IMR-90 (cell line): Measurements from ENCODE around the gene NT5C1B. TPM values are rescaled to one million over a fixed set of nuclear protein-coding genes. Genes with fewer than 3 reads are reported as not detected.

ENCODE experiments used
- ATAC-seq: fragments of 200-7000 bp; cut with Tn5 transposase; 2 replicates; pipeline ENCODE4 v1.9.1; 2020; ENCODE audit warnings: low read depth, mild to moderate bottlenecking, moderate library complexity
- BruUV-seq: library from RNA; stranded (reverse); fragments of 400-500 nt; replicated peaks from 2 replicates; lab custom pipeline; 2021; lab: Mats Ljungman, UMichigan
- CTCF ChIA-PET: fragments of 300-600 bp; formaldehyde crosslinking; extraction: SDS; loops from one replicate; lab custom pipeline; 2021; ENCODE audit warnings: antibody characterized with exemption; lab: Yijun Ruan, JAX
- POLR2A ChIA-PET: fragments of 300-600 bp; sonication (Branson Sonifier 250); formaldehyde crosslinking; loops from one replicate; lab custom pipeline; 2022; ENCODE audit warnings: antibody characterized with exemption; ENCODE audit not compliant: unreplicated experiment; lab: Charles Lee
- DNase-seq: peaks from one replicate; pipeline ENCODE4 v3.0.0; 2013
- H2AFZ ChIP-seq: replicated peaks from 2 replicates; pipeline ENCODE3; 2013; ENCODE audit warnings: low read length, mild to moderate bottlenecking; ENCODE audit not compliant: poor library complexity
- H2AK5ac ChIP-seq: 2 replicates; pipeline ENCODE4 v1.6.1; 2013; ENCODE audit warnings: low read depth, low read length, inconsistent platforms
- H2AK9ac ChIP-seq: replicated peaks from 2 replicates; pipeline ENCODE3; 2013; ENCODE audit warnings: mild to moderate bottlenecking, low read depth, low read length, moderate library complexity; ENCODE audit not compliant: poor library complexity
- H2BK120ac ChIP-seq: 2 replicates; pipeline ENCODE4 v1.6.1; 2013; ENCODE audit warnings: low read depth, low read length, inconsistent platforms
- H2BK15ac ChIP-seq: 3 replicates; pipeline ENCODE4 v1.6.1; 2013; ENCODE audit warnings: low read depth, low read length, inconsistent platforms
- H2BK20ac ChIP-seq: 2 replicates; pipeline ENCODE4 v1.6.1; 2013; ENCODE audit warnings: low read depth, mild to moderate bottlenecking, inconsistent platforms, low read length, moderate library complexity
- H2BK5ac ChIP-seq: 2 replicates; pipeline ENCODE4 v1.6.1; 2013; ENCODE audit warnings: mild to moderate bottlenecking, low read depth, low read length, inconsistent platforms; ENCODE audit not compliant: poor library complexity, severe bottlenecking
- H3K14ac ChIP-seq: replicated peaks from 2 replicates; pipeline ENCODE4 v1.6.1; 2013; ENCODE audit warnings: low read depth, low read length, inconsistent platforms
- H3K18ac ChIP-seq: 2 replicates; pipeline ENCODE4 v1.6.1; 2013; ENCODE audit warnings: low read depth, low read length, control low read depth
- H3K23ac ChIP-seq: 2 replicates; pipeline ENCODE4 v1.6.1; 2013; ENCODE audit warnings: low read depth, low read length, inconsistent platforms
- H3K27ac ChIP-seq: 2 replicates; pipeline ENCODE4 v1.5.1; 2013; ENCODE audit warnings: mild to moderate bottlenecking, control low read depth, low read length; ENCODE audit not compliant: insufficient read depth
- H3K27me3 ChIP-seq: 2 replicates; pipeline ENCODE4 v1.6.1; 2013; ENCODE audit warnings: low read length; ENCODE audit not compliant: control insufficient read depth, insufficient read depth
- H3K36me3 ChIP-seq: 2 replicates; pipeline ENCODE4 v1.6.1; 2013; ENCODE audit warnings: low read length, mixed read lengths; ENCODE audit not compliant: control insufficient read depth, insufficient read depth
- H3K4ac ChIP-seq: 2 replicates; pipeline ENCODE4 v1.6.1; 2013; ENCODE audit warnings: low read depth, low read length, inconsistent platforms
- H3K4me1 ChIP-seq: 2 replicates; pipeline ENCODE4 v1.6.1; 2013; ENCODE audit warnings: low read length, mixed read lengths; ENCODE audit not compliant: control insufficient read depth, insufficient read depth
- H3K4me2 ChIP-seq: 2 replicates; pipeline ENCODE4 v1.6.1; 2013; ENCODE audit warnings: low read depth, mild to moderate bottlenecking, control low read depth, low read length, moderate library complexity
- H3K4me3 ChIP-seq: 2 replicates; pipeline ENCODE4 v1.5.1; 2013; ENCODE audit warnings: low read depth, mild to moderate bottlenecking, control low read depth, low read length, moderate library complexity; ENCODE audit not compliant: insufficient read depth
- H3K56ac ChIP-seq: 2 replicates; pipeline ENCODE4 v1.6.1; 2013; ENCODE audit warnings: low read length, inconsistent platforms; ENCODE audit not compliant: insufficient read depth; ENCODE audit errors: extremely low read depth
- H3K79me1 ChIP-seq, 2 experiments: 2 replicates each; pipeline ENCODE4 v1.6.1; 2013; ENCODE audit warnings: low read length in 2 of 2, inconsistent platforms in 1 of 2, low read depth in 1 of 2
- H3K9ac ChIP-seq: 2 replicates; pipeline ENCODE4 v1.6.1; 2013; ENCODE audit warnings: low read depth, low read length, control low read depth
- H3K9me1 ChIP-seq: 2 replicates; pipeline ENCODE4 v1.6.1; 2013; ENCODE audit warnings: low read length, inconsistent platforms; ENCODE audit not compliant: insufficient read depth
- H3K9me3 ChIP-seq: 2 replicates; pipeline ENCODE4 v1.6.1; 2013; ENCODE audit warnings: low read length; ENCODE audit not compliant: control insufficient read depth, insufficient read depth
- H4K20me1 ChIP-seq: 2 replicates; pipeline ENCODE4 v1.6.1; 2013; ENCODE audit warnings: low read length, inconsistent platforms; ENCODE audit not compliant: insufficient read depth
- H4K5ac ChIP-seq: 2 replicates; pipeline ENCODE4 v1.6.1; 2013; ENCODE audit warnings: mild to moderate bottlenecking, low read depth, low read length, control low read depth
- H4K8ac ChIP-seq, 2 experiments: 2 replicates each; pipeline ENCODE4 v1.6.1; 2013; ENCODE audit warnings: low read depth in 2 of 2, low read length in 2 of 2, control low read depth in 1 of 2, inconsistent platforms in 1 of 2
- H4K91ac ChIP-seq: 2 replicates; pipeline ENCODE4 v1.6.1; 2013; ENCODE audit warnings: low read depth, low read length, inconsistent platforms; ENCODE audit not compliant: insufficient read depth
- BHLHE40 ChIP-seq: fragments of 150-350 bp; IDR thresholded peaks from 2 replicates; pipeline ENCODE4 v1.6.1; 2016; ENCODE audit warnings: mild to moderate bottlenecking, low read depth, low read length
- CEBPB ChIP-seq: IDR thresholded peaks from 2 replicates; pipeline ENCODE4 v1.6.1; 2012; ENCODE audit warnings: low read depth, low read length, improper control_type of control experiment
- CHD1 ChIP-seq: IDR thresholded peaks from 2 replicates; pipeline ENCODE4 v1.6.1; 2012; ENCODE audit warnings: low read depth, low read length, improper control_type of control experiment
- FOS ChIP-seq: fragments of 150-350 bp; IDR thresholded peaks from 2 replicates; pipeline ENCODE4 v1.6.1; 2016; ENCODE audit warnings: low read depth, low read length
- MAFK ChIP-seq: IDR thresholded peaks from 2 replicates; pipeline ENCODE4 v1.6.1; 2012; ENCODE audit warnings: low read depth, low read length, improper control_type of control experiment
- MAZ ChIP-seq: IDR thresholded peaks from 2 replicates; pipeline ENCODE4 v1.6.1; 2012; ENCODE audit warnings: low read depth, mild to moderate bottlenecking, low read length, improper control_type of control experiment, moderate library complexity, borderline replicate concordance
- MXI1 ChIP-seq: IDR thresholded peaks from 2 replicates; pipeline ENCODE4 v1.6.1; 2012; ENCODE audit warnings: low read depth, mild to moderate bottlenecking, low read length, moderate library complexity, borderline replicate concordance
- NFE2L2 ChIP-seq: fragments of 150-350 bp; IDR thresholded peaks from 2 replicates; pipeline ENCODE4 v1.6.1; 2016; ENCODE audit warnings: low read depth, mild to moderate bottlenecking, low read length
- POLR2A ChIP-seq: IDR thresholded peaks from 2 replicates; pipeline ENCODE4 v1.6.1; 2012; ENCODE audit warnings: mild to moderate bottlenecking, low read depth, low read length
- RAD21 ChIP-seq: IDR thresholded peaks from 2 replicates; pipeline ENCODE4 v1.6.1; 2012; ENCODE audit warnings: low read length, improper control_type of control experiment
- RCOR1 ChIP-seq: IDR thresholded peaks from 2 replicates; pipeline ENCODE4 v1.6.1; 2012; ENCODE audit warnings: mild to moderate bottlenecking, low read length, improper control_type of control experiment; ENCODE audit not compliant: insufficient replicate concordance
- RFX5 ChIP-seq: IDR thresholded peaks from 2 replicates; pipeline ENCODE4 v1.8.0; 2012; ENCODE audit warnings: low read depth, mild to moderate bottlenecking, low read length, moderate library complexity
- SMC3 ChIP-seq: fragments of 150-350 bp; IDR thresholded peaks from 2 replicates; pipeline ENCODE4 v1.6.1; 2016; ENCODE audit warnings: low read depth, mild to moderate bottlenecking, antibody characterized with exemption, low read length, moderate library complexity
- WGBS, 2 experiments: methylation state at CpG; one replicate each; pipeline versions ENCODE4 v1.1.5 to v1.1.7; 2013; ENCODE audit warnings: missing lambda C conversion rate in 2 of 2; ENCODE audit not compliant: insufficient read length in 1 of 2; ENCODE audit errors: extremely low coverage in 2 of 2; 5-methylcytosine and 5-hydroxymethylcytosine counted together
- dilution Hi-C: fragments of 300-500 bp; cut with HindIII; formaldehyde crosslinking; loops from one replicate; pipeline ENCODE4 v1.14.3; 2018; ENCODE audit warnings: low sequenced_read_pairs; ENCODE audit not compliant: unreplicated experiment
- in situ Hi-C: fragments of 300-500 bp; cut with MboI; formaldehyde crosslinking; loops from 3 replicates; pipeline ENCODE4 v1.14.3; 2019; ENCODE audit warnings: low sequenced_read_pairs, inconsistent platforms, mixed read lengths
- intact Hi-C: fragments of 100-400 bp; cut with micrococcal nuclease; formaldehyde crosslinking; loops from 2 replicates; pipeline ENCODE4 v1.10.0; 2022
- polyA plus RNA-seq, 3 experiments: library from polyadenylated mRNA; depleted of rRNA; stranded (reverse); fragments of >200 nt; gene quantifications; 2 replicates each; pipeline ENCODE4 v1.2.3, GENCODE V29; 2012; ENCODE audit warnings: low replicate concordance in 1 of 3
- total RNA-seq: library from RNA; depleted of rRNA; stranded (reverse); fragments of >200 nt; gene quantifications from 2 replicates; pipeline ENCODE4 v1.2.3, GENCODE V29; 2012
- TF ChIP-seq, protein P1 (sequence below): conservative IDR thresholded peaks from 2 replicates; pipeline ENCODE4 v1.5.1; 2012; ENCODE audit warnings: mild to moderate bottlenecking, low read depth, low read length, improper control_type of control experiment
- TF ChIP-seq, protein P2 (sequence below): fragments of 150-350 bp; IDR thresholded peaks from 2 replicates; pipeline ENCODE4 v1.6.1; 2017; ENCODE audit warnings: mild to moderate bottlenecking, antibody characterized with exemption, low read length, low read depth
- TF ChIP-seq, protein P3 (sequence below): fragments of 150-350 bp; IDR thresholded peaks from 2 replicates; pipeline ENCODE4 v1.6.1; 2016; ENCODE audit warnings: low read depth, mild to moderate bottlenecking, low read length, moderate library complexity, borderline replicate concordance

NT5C1B gene
- total and polyA plus RNA-seq, 2 of the 4 experiments (the other 2 are of a cell fraction), result not detected

GRCh38 chr2:18597618-18598017 is 8.2 kb upstream of the NT5C1B start:
- ChIA-PET CTCF (no interaction called here), POLR2A (no interaction called here)
- Histone ChIP-seq H2AK5ac (no peak overlapping the region), H2BK5ac (no peak overlapping the region), H3K9ac (no peak overlapping the region), H4K5ac (no peak overlapping the region), H3K14ac (no peak overlapping the region), H3K27ac (no peak overlapping the region), H3K4me1 (peaks cover 7% of the 10 kb centered on the region; the same call in 1 of the 2 replicates), H4K8ac (no peak overlapping the region), H3K4me3 (no peak overlapping the region), H3K4me2 (no peak overlapping the region), H3K36me3 (no peaks in the 10 kb centered on the region), H2AK9ac (no peak overlapping the region), H3K56ac (no peak overlapping the region), H2AFZ (no peak overlapping the region), H3K27me3 (no peaks in the 10 kb centered on the region), H3K4ac (no peak overlapping the region), H2BK20ac (no peak overlapping the region), H4K20me1 (no peaks in the 10 kb centered on the region), H3K18ac (no peak overlapping the region), H4K91ac (no peak overlapping the region), H3K9me3 (no peaks in the 10 kb centered on the region), H2BK120ac (no peak overlapping the region), H3K23ac (no peak overlapping the region), H2BK15ac (no peak overlapping the region), H3K79me1 (no peaks in the 10 kb centered on the region), H3K9me1 (no peaks in the 10 kb centered on the region)
- no CpG with 5 or more reads among the region's 5 CpGs for WGBS, 2 experiments
- DNase-seq, result no peak
- intact Hi-C loops (no loop called here), dilution Hi-C loops (no loop called here), in situ Hi-C loops (no loop called here)
- TF ChIP-seq MAZ, result no peak
- no peak for TF ChIP-seq SMC3
- TF ChIP-seq NFE2L2, result no peak
- TF ChIP-seq, protein P1, sequence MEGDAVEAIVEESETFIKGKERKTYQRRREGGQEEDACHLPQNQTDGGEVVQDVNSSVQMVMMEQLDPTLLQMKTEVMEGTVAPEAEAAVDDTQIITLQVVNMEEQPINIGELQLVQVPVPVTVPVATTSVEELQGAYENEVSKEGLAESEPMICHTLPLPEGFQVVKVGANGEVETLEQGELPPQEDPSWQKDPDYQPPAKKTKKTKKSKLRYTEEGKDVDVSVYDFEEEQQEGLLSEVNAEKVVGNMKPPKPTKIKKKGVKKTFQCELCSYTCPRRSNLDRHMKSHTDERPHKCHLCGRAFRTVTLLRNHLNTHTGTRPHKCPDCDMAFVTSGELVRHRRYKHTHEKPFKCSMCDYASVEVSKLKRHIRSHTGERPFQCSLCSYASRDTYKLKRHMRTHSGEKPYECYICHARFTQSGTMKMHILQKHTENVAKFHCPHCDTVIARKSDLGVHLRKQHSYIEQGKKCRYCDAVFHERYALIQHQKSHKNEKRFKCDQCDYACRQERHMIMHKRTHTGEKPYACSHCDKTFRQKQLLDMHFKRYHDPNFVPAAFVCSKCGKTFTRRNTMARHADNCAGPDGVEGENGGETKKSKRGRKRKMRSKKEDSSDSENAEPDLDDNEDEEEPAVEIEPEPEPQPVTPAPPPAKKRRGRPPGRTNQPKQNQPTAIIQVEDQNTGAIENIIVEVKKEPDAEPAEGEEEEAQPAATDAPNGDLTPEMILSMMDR, result no peak
- TF ChIP-seq RAD21, result no peak
- TF ChIP-seq MXI1, result no peak
- TF ChIP-seq, protein P2, sequence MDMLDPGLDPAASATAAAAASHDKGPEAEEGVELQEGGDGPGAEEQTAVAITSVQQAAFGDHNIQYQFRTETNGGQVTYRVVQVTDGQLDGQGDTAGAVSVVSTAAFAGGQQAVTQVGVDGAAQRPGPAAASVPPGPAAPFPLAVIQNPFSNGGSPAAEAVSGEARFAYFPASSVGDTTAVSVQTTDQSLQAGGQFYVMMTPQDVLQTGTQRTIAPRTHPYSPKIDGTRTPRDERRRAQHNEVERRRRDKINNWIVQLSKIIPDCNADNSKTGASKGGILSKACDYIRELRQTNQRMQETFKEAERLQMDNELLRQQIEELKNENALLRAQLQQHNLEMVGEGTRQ, result no peak
- TF ChIP-seq BHLHE40, result no peak
- TF ChIP-seq, protein P3, sequence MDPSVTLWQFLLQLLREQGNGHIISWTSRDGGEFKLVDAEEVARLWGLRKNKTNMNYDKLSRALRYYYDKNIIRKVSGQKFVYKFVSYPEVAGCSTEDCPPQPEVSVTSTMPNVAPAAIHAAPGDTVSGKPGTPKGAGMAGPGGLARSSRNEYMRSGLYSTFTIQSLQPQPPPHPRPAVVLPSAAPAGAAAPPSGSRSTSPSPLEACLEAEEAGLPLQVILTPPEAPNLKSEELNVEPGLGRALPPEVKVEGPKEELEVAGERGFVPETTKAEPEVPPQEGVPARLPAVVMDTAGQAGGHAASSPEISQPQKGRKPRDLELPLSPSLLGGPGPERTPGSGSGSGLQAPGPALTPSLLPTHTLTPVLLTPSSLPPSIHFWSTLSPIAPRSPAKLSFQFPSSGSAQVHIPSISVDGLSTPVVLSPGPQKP, result no peak
- no peak for TF ChIP-seq RFX5
- no peak for TF ChIP-seq CHD1
- TF ChIP-seq MAFK, result no peak
- TF ChIP-seq RCOR1, result no peak
- TF ChIP-seq FOS, result no peak
- TF ChIP-seq POLR2A, result no peak
- no peak for TF ChIP-seq CEBPB
- no peak for ATAC-seq
- BruUV-seq, result no TSS peak
